Measurements from ENCODE around the gene CABP7.

Gene CABP7

DNA sequence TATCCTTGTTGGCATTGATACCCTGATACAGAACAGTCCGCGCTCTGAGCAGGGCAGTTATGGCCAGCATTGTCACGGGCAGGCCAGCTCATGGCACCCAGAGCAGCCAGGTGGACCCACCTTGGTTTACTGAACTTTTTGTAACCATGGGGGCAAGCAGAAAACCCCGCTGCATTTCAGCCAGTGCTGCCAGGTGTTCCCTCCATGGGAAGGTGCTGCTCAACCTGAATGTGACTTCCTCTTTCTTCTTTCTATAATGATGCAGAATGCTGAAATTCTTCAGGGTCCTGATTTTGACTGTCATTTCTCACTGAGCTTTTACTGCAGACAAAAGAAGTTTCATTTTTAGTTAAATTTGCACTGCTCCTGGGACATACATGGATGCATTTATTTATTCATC lies 35.6 kb upstream of the CABP7 start:
- H3K4me3 ChIP-seq (ENCODE audit: low read length), result no peak overlapping the region
- TF ChIP-seq, protein P1, sequence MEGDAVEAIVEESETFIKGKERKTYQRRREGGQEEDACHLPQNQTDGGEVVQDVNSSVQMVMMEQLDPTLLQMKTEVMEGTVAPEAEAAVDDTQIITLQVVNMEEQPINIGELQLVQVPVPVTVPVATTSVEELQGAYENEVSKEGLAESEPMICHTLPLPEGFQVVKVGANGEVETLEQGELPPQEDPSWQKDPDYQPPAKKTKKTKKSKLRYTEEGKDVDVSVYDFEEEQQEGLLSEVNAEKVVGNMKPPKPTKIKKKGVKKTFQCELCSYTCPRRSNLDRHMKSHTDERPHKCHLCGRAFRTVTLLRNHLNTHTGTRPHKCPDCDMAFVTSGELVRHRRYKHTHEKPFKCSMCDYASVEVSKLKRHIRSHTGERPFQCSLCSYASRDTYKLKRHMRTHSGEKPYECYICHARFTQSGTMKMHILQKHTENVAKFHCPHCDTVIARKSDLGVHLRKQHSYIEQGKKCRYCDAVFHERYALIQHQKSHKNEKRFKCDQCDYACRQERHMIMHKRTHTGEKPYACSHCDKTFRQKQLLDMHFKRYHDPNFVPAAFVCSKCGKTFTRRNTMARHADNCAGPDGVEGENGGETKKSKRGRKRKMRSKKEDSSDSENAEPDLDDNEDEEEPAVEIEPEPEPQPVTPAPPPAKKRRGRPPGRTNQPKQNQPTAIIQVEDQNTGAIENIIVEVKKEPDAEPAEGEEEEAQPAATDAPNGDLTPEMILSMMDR (IDR thresholded peaks at IDR 0.05; ENCODE audit: insufficient read depth, low read depth, low read length, missing control alignments), result no peak
- no peak for DNase-seq (ENCODE audit: low read depth)

- TF ChIP-seq, protein P1 (IDR thresholded peaks at IDR 0.05; ENCODE audit: insufficient read depth, low read depth, low read length, missing control alignments), result no peak
- no peak for DNase-seq (ENCODE audit: low read depth)
- H3K4me3 ChIP-seq (ENCODE audit: low read length), result no peak overlapping the region
Measured at GRCh38 chr22:29689206-29689879, 30.5 kb upstream of the CABP7 start.

DNA sequence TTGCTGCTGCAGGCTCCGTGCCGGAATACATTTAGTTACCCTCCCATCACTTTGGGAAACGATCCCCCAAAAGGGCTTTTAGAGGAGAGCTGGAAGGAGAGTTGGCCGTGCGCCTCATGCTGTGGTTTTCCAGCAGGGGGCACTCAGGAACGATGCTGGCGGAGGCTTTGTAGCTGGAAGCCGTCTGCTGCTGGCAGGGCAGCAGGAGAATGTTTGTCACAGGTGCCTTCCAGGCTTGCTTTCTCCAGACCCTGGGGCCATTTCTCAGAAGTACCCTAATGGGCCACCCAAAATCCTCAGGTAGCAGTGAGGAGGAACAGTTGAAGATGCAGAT lies 30.0 kb upstream of the CABP7 start:
- TF ChIP-seq, protein P1 (IDR thresholded peaks at IDR 0.05; ENCODE audit: insufficient read depth, low read depth, low read length, missing control alignments), result peak; percentile 79
- peak; percentile 58 for DNase-seq (ENCODE audit: low read depth)
- H3K4me3 ChIP-seq (ENCODE audit: low read length), result no peak overlapping the region

DNA sequence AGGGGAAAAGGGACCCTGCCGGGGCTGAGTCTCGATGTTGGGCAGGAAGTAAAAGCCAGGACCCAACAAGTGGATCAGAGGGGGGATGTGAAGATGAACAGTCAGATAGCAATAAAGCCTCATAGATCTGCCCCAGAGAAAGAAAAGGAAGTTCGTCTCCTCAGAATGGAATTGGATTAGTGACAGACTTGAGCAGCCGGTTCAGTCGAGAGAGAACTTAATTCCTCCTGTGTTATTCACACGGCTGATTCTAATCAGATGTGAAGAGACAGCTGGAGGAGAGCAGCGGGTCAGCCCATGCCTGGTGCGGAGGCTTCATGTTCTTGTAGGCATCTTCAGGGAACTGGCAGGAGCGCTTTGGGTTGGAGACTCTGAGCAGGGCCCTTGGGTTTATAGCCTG lies 29.3 kb upstream of the CABP7 start:
- no peak for DNase-seq (ENCODE audit: low read depth)
- no peak overlapping the region for H3K4me3 ChIP-seq (ENCODE audit: low read length)
- TF ChIP-seq, protein P1 (IDR thresholded peaks at IDR 0.05; ENCODE audit: insufficient read depth, low read depth, low read length, missing control alignments), result no peak

GRCh38 chr22:29691636-29692326 lies 28.0 kb upstream of the CABP7 start:
- no peak overlapping the region for H3K4me3 ChIP-seq (ENCODE audit: low read length)
- TF ChIP-seq, protein P1 (IDR thresholded peaks at IDR 0.05; ENCODE audit: insufficient read depth, low read depth, low read length, missing control alignments), result no peak
- DNase-seq (ENCODE audit: low read depth), result no peak

DNA sequence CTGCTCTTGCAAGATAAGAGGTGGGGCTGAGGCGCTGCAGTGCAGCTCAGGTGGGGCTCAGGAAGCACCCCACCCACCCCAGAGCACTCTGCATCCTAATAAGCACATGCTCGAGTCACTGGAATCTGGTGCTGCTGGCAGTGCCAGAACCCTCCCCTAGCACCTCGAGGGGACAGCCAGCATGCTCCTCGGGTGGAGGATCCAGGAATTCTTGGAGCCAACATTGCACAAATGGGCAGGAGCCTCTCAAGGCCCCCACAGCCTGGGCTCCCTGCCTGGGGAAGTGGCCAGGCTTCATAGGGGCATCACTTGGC lies 27.5 kb upstream of the CABP7 start:
- TF ChIP-seq, protein P1 (IDR thresholded peaks at IDR 0.05; ENCODE audit: insufficient read depth, low read depth, low read length, missing control alignments), result no peak
- H3K4me3 ChIP-seq (ENCODE audit: low read length), result no peak overlapping the region

DNA sequence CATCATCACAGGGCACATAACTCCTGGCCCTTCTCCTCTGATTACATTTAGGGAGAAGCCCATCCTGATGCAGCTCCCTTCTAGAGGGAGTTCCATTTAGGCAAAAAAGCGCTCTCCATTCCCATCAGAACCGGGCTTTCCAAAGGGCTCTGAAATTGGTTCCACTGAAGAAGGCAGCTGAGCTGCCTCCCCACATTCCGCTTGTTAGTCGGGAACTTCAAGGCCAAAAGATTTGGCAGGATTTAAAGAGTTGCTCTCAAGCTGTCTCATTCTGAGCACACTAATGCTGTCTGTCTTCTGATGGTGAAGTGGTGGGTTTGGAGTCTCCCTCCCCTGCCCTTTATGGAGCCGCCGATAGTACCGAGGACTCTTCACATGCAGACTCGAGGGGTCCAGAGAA lies 26.6 kb upstream of the CABP7 start:
- no peak for DNase-seq (ENCODE audit: low read depth)
- no peak overlapping the region for H3K4me3 ChIP-seq (ENCODE audit: low read length)
- TF ChIP-seq, protein P1 (IDR thresholded peaks at IDR 0.05; ENCODE audit: insufficient read depth, low read depth, low read length, missing control alignments), result no peak

More for the DNA sequence above, 27.5 kb upstream of the CABP7 start:
- no peak for DNase-seq (ENCODE audit: low read depth)
